ENCODE results near the gene RRP36.

DNA sequence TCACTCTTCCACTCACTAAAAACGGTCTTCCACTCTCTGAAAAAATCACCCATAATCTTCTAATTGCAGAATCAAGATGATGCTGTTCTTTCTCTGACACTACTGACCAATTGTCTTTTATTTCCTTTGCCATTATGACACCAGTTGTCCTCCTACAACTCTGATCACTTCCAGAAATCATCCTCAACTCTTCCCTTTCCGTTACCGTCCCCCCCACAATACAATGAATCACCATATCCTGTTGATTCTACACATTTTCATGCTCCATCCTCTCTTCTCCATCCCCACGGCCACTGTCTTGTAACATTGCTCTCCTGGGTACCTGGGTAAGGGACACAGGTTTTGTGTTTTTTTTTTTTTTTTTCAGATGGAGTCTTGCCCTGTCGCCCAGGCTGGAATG, 39.6 kb upstream of the RRP36 start:
- TF ChIP-seq, protein P1, sequence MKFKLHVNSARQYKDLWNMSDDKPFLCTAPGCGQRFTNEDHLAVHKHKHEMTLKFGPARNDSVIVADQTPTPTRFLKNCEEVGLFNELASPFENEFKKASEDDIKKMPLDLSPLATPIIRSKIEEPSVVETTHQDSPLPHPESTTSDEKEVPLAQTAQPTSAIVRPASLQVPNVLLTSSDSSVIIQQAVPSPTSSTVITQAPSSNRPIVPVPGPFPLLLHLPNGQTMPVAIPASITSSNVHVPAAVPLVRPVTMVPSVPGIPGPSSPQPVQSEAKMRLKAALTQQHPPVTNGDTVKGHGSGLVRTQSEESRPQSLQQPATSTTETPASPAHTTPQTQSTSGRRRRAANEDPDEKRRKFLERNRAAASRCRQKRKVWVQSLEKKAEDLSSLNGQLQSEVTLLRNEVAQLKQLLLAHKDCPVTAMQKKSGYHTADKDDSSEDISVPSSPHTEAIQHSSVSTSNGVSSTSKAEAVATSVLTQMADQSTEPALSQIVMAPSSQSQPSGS (IDR thresholded peaks at IDR 0.05; ENCODE audit: low read length): no peak
- TF ChIP-seq, protein P2, sequence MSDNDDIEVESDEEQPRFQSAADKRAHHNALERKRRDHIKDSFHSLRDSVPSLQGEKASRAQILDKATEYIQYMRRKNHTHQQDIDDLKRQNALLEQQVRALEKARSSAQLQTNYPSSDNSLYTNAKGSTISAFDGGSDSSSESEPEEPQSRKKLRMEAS (IDR thresholded peaks at IDR 0.05): no peak
